ENCODE results near the gene MSH6. TPM values are rescaled to one million over a fixed set of nuclear protein-coding genes. Genes with fewer than 3 reads are reported as not detected.

MSH6 gene
- total RNA-seq, 1 donor from 2014 or later = 53.8 TPM

DNA sequence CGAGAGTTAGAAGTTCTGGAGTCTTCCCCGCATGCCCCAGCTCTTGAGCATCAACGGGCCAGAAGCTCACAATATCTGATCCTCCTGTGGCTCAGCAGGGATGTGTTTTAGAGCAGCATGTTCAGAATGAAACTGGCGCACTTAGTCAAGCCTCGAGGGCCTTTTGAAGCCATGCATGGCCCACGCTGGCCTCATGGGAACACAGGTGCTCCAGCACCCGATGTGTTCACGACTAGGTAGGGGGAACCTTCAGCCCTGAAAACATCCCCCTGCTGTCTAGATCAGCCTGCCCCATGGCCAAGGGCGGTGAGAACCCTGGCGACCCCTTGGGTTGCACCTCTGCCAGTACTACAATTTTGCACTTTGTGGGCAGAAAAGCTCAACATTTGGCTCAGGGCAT lies 32.8 kb downstream of the MSH6 start:
- H3K4me1 Mint-ChIP-seq (ENCODE audit: low read depth, unreplicated experiment) = peaks cover 2% of the 10 kb centered on the region
- Histone ChIP-seq H3K79me2 (ENCODE audit: insufficient read depth, low read length) (no peaks in the 10 kb centered on the region), H3K9ac (ENCODE audit: low read length) (no peak overlapping the region), H3K36me3 (ENCODE audit: insufficient read depth, low read length) (peaks cover 32% of the 10 kb centered on the region), H3K27ac (ENCODE audit: low read depth, low read length) (no peak overlapping the region), H4K20me1 (ENCODE audit: insufficient read depth, low read length) (no peaks in the 10 kb centered on the region), H3K4me3 (ENCODE audit: insufficient read depth, low read depth, low read length) (no peak overlapping the region), H3K4me1 (ENCODE audit: insufficient read depth, low read length) (no peaks in the 10 kb centered on the region), H3K9me3 (ENCODE audit: insufficient read depth, low read depth, low read length) (no peaks in the 10 kb centered on the region), H3K4me2 (ENCODE audit: low read length) (no peak overlapping the region), H3K27me3 (ENCODE audit: insufficient read depth, low read length) (no peaks in the 10 kb centered on the region), H2AFZ (ENCODE audit: low read depth, low read length) (no peak overlapping the region)
- no peak for DNase-seq (ENCODE audit: low read depth)
- no peak for TF ChIP-seq EZH2 (IDR thresholded peaks at IDR 0.05; ENCODE audit: insufficient read depth, low read length)
- TF ChIP-seq, protein P1, sequence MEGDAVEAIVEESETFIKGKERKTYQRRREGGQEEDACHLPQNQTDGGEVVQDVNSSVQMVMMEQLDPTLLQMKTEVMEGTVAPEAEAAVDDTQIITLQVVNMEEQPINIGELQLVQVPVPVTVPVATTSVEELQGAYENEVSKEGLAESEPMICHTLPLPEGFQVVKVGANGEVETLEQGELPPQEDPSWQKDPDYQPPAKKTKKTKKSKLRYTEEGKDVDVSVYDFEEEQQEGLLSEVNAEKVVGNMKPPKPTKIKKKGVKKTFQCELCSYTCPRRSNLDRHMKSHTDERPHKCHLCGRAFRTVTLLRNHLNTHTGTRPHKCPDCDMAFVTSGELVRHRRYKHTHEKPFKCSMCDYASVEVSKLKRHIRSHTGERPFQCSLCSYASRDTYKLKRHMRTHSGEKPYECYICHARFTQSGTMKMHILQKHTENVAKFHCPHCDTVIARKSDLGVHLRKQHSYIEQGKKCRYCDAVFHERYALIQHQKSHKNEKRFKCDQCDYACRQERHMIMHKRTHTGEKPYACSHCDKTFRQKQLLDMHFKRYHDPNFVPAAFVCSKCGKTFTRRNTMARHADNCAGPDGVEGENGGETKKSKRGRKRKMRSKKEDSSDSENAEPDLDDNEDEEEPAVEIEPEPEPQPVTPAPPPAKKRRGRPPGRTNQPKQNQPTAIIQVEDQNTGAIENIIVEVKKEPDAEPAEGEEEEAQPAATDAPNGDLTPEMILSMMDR (IDR thresholded peaks at IDR 0.05; ENCODE audit: insufficient read depth, low read depth, low read length) = no peak
- H3K36me3 Mint-ChIP-seq (ENCODE audit: low read depth, unreplicated experiment) = peaks cover 20% of the 10 kb centered on the region
- no peaks in the 10 kb centered on the region for H3K9me3 Mint-ChIP-seq (ENCODE audit: unreplicated experiment)
- H3K4me3 Mint-ChIP-seq (ENCODE audit: unreplicated experiment) = no peak overlapping the region
- H3K27me3 Mint-ChIP-seq (ENCODE audit: low read depth, unreplicated experiment) = no peaks in the 10 kb centered on the region
- no peak overlapping the region for H3K27ac Mint-ChIP-seq (ENCODE audit: unreplicated experiment)
- no peak for FAIRE-seq

DNA sequence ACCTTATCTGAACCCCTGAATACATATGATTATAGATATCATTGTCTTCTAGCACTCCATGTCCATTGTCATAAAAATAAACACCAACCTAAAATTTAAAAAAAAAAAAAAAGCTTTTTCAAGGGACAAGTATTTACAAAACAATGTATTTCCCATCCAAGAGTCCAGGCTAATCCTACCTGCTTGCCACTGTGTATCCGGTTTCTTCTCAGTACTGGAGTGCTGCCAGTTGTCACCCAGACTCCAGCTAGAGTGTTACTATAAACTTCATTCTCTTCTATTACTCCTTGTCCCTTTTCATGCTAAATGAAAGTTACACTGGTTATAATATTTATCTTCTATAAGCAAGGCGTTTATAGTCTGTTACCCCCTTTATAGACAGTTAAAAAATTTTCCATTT lies 35.8 kb downstream of the MSH6 start:
- H4K20me1 ChIP-seq (ENCODE audit: insufficient read depth, low read length) = peaks cover under 1% of the 10 kb centered on the region

DNA sequence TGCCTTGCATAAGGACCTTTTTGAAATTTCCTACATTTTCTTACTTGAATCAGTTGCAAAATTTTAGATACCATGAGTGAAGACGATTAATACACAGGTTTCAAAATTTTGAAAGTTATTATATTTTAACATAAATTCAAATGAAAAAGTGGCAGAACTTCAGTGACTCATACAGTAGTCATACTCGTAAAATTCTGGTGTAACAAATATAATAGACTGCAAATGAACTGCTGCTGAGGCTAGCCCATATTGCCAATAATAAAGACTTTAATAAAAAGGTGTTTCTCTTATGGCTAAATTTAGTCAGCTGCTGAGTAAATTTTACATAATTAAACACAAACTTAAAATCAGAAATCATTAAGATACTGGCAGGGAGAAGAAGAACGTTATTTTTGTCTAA lies 36.9 kb downstream of the MSH6 start:
- DNase-seq (ENCODE audit: low read depth) (no peak), FAIRE-seq (no peak)
- no peak overlapping the region for H3K4me2 ChIP-seq (ENCODE audit: low read length)
- no peak overlapping the region for H3K4me3 ChIP-seq (ENCODE audit: insufficient read depth, low read depth, low read length)
- peaks cover 41% of the 10 kb centered on the region for H3K36me3 ChIP-seq (ENCODE audit: insufficient read depth, low read length)
- H3K27me3 Mint-ChIP-seq (ENCODE audit: low read depth, unreplicated experiment) = no peaks in the 10 kb centered on the region
- no peak overlapping the region for H3K27ac Mint-ChIP-seq (ENCODE audit: unreplicated experiment)
- no peaks in the 10 kb centered on the region for H3K9me3 Mint-ChIP-seq (ENCODE audit: unreplicated experiment)
- no peak overlapping the region for H3K27ac ChIP-seq (ENCODE audit: low read depth, low read length)
- H3K4me1 ChIP-seq (ENCODE audit: insufficient read depth, low read length) = no peaks in the 10 kb centered on the region
- no peaks in the 10 kb centered on the region for H3K27me3 ChIP-seq (ENCODE audit: insufficient read depth, low read length)
- peaks cover 6% of the 10 kb centered on the region for H4K20me1 ChIP-seq (ENCODE audit: insufficient read depth, low read length)
- H3K4me1 Mint-ChIP-seq (ENCODE audit: low read depth, unreplicated experiment) = peaks cover 2% of the 10 kb centered on the region
- H3K79me2 ChIP-seq (ENCODE audit: insufficient read depth, low read length) = peaks cover 6% of the 10 kb centered on the region
- no peak overlapping the region for H2AFZ ChIP-seq (ENCODE audit: low read depth, low read length)
- TF ChIP-seq, protein P1 (IDR thresholded peaks at IDR 0.05; ENCODE audit: insufficient read depth, low read depth, low read length) = no peak
- no peak for TF ChIP-seq EZH2 (IDR thresholded peaks at IDR 0.05; ENCODE audit: insufficient read depth, low read length)
- peaks cover 18% of the 10 kb centered on the region for H3K36me3 Mint-ChIP-seq (ENCODE audit: low read depth, unreplicated experiment)
- H3K4me3 Mint-ChIP-seq (ENCODE audit: unreplicated experiment) = no peak overlapping the region
- H3K9me3 ChIP-seq (ENCODE audit: insufficient read depth, low read depth, low read length) = no peaks in the 10 kb centered on the region
- no peak overlapping the region for H3K9ac ChIP-seq (ENCODE audit: low read length)

More for the DNA sequence above, 35.8 kb downstream of the MSH6 start:
- Histone ChIP-seq H3K4me3 (ENCODE audit: insufficient read depth, low read depth, low read length) (no peak overlapping the region), H3K9me3 (ENCODE audit: insufficient read depth, low read depth, low read length) (no peaks in the 10 kb centered on the region), H3K79me2 (ENCODE audit: insufficient read depth, low read length) (peaks cover 6% of the 10 kb centered on the region), H3K27ac (ENCODE audit: low read depth, low read length) (no peak overlapping the region), H3K36me3 (ENCODE audit: insufficient read depth, low read length) (peaks cover 41% of the 10 kb centered on the region), H3K9ac (ENCODE audit: low read length) (no peak overlapping the region), H2AFZ (ENCODE audit: low read depth, low read length) (no peak overlapping the region), H3K27me3 (ENCODE audit: insufficient read depth, low read length) (no peaks in the 10 kb centered on the region), H3K4me1 (ENCODE audit: insufficient read depth, low read length) (no peaks in the 10 kb centered on the region), H3K4me2 (ENCODE audit: low read length) (no peak overlapping the region)
- no peaks in the 10 kb centered on the region for H3K9me3 Mint-ChIP-seq (ENCODE audit: unreplicated experiment)
- peaks cover 2% of the 10 kb centered on the region for H3K4me1 Mint-ChIP-seq (ENCODE audit: low read depth, unreplicated experiment)
- no peaks in the 10 kb centered on the region for H3K27me3 Mint-ChIP-seq (ENCODE audit: low read depth, unreplicated experiment)
- FAIRE-seq (no peak), DNase-seq (ENCODE audit: low read depth) (no peak)
- H3K27ac Mint-ChIP-seq (ENCODE audit: unreplicated experiment) = no peak overlapping the region
- TF ChIP-seq, protein P1 (IDR thresholded peaks at IDR 0.05; ENCODE audit: insufficient read depth, low read depth, low read length) = no peak
- TF ChIP-seq EZH2 (IDR thresholded peaks at IDR 0.05; ENCODE audit: insufficient read depth, low read length) = no peak
- peaks cover 21% of the 10 kb centered on the region for H3K36me3 Mint-ChIP-seq (ENCODE audit: low read depth, unreplicated experiment)
- H3K4me3 Mint-ChIP-seq (ENCODE audit: unreplicated experiment) = no peak overlapping the region

Measured in astrocyte (in vitro differentiated cells and primary cell).